ENCODE measurements around the gene CAV3. TPM values are rescaled to one million over a fixed set of nuclear protein-coding genes. Genes with fewer than 3 reads are reported as not detected.

The CAV3 gene
- total RNA-seq, 4 donors from 2014 or later = 12.0 to 19.7 (median 14.3) TPM

GRCh38 chr3:8737823-8738222 lies 4.2 kb downstream of the CAV3 start:
- ATAC-seq (no peak), DNase-seq (no peak)
- Histone ChIP-seq H3K4me1 (peaks cover 52 to 77% of the 10 kb centered on the region in 2 donors), H3K27ac (peak overlapping the region; percentile 20 to 98 (median 90)), H3K27me3 (no peaks in the 10 kb centered on the region), H3K36me3 (no peaks in the 10 kb centered on the region), H3K9me3 (no peaks in the 10 kb centered on the region), H3K4me3 (no peak overlapping the region)
- intact Hi-C loops (cut with DNase I; ENCODE audit: low total_unique reads) (loop anchor here (10.0 kb wide), 1 partner anchor 253 kb away; no protein-coding TSS in a partner anchor), in situ Hi-C loops (cut with MboI; ENCODE audit: low sequenced_read_pairs in 4 of 4) (no loop called here)
- TF ChIP-seq CTCF (IDR thresholded peaks at IDR 0.05 in 4 of 5, conservative IDR thresholded peaks at IDR 0.05 in 1 of 5) (no peak), POLR2A (IDR thresholded peaks at IDR 0.05) (no peak)

- in situ Hi-C loops (cut with MboI; ENCODE audit: low sequenced_read_pairs in 4 of 4) = no loop called here
- no peak for DNase-seq
- Histone ChIP-seq H3K4me1 (peaks cover 47 to 77% of the 10 kb centered on the region in 2 donors), H3K4me3 (no peak overlapping the region), H3K36me3 (no peaks in the 10 kb centered on the region), H3K9me3 (no peaks in the 10 kb centered on the region), H3K27me3 (no peaks in the 10 kb centered on the region), H3K27ac (peak overlapping the region in 3 of 4 donors; percentile 27 to 98 (median 89))
- intact Hi-C loops (cut with DNase I; ENCODE audit: low total_unique reads) = loop anchor here (10.0 kb wide), 1 partner anchor 254 kb away; no protein-coding TSS in a partner anchor
- no peak for ATAC-seq
- no peak for TF ChIP-seq POLR2A (IDR thresholded peaks at IDR 0.05)
- TF ChIP-seq CTCF (IDR thresholded peaks at IDR 0.05 in 4 of 5, conservative IDR thresholded peaks at IDR 0.05 in 1 of 5) = no peak
These were observed 5.0 kb downstream of the CAV3 start for GRCh38 chr3:8738639-8739038.

- in situ Hi-C loops (cut with MboI; ENCODE audit: low sequenced_read_pairs in 4 of 4) = no loop called here
- no peak for DNase-seq
These were observed 6.3 kb downstream of the CAV3 start for GRCh38 chr3:8739757-8740504.

GRCh38 chr3:8741581-8742261 lies 8.1 kb downstream of the CAV3 start:
- peak in 1 of 2 donors; percentile 41 for DNase-seq
- H3K36me3 ChIP-seq = peaks cover 0 to 8% of the 10 kb centered on the region in 2 donors
- H3K27ac ChIP-seq = peak overlapping the region; percentile 60 to 74 (median 64)
- intact Hi-C loops (cut with DNase I; ENCODE audit: low total_unique reads) (no loop called here), in situ Hi-C loops (cut with MboI; ENCODE audit: low sequenced_read_pairs in 4 of 4) (no loop called here)
- TF ChIP-seq CTCF (IDR thresholded peaks at IDR 0.05 in 4 of 5, conservative IDR thresholded peaks at IDR 0.05 in 1 of 5) = no peak
- no peak for TF ChIP-seq POLR2A (IDR thresholded peaks at IDR 0.05)
- no peaks in the 10 kb centered on the region for H3K9me3 ChIP-seq
- ATAC-seq = peak in 1 of 2 donors; percentile 53
- peaks cover 32 to 59% of the 10 kb centered on the region in 2 donors for H3K4me1 ChIP-seq
- H3K27me3 ChIP-seq = no peaks in the 10 kb centered on the region
- peak overlapping the region in 2 of 4 donors; percentile 22 to 25 for H3K4me3 ChIP-seq

More at GRCh38 chr3:8739757-8740504, 6.3 kb downstream of the CAV3 start:
- Histone ChIP-seq H3K4me3 (no peak overlapping the region), H3K36me3 (no peaks in the 10 kb centered on the region), H3K9me3 (no peaks in the 10 kb centered on the region), H3K4me1 (peaks cover 43 to 75% of the 10 kb centered on the region in 2 donors), H3K27ac (peak overlapping the region; percentile 27 to 68 (median 50)), H3K27me3 (no peaks in the 10 kb centered on the region)
- TF ChIP-seq POLR2A (IDR thresholded peaks at IDR 0.05) (no peak), CTCF (IDR thresholded peaks at IDR 0.05 in 4 of 5, conservative IDR thresholded peaks at IDR 0.05 in 1 of 5) (no peak)
- ATAC-seq = peak; percentile 57 to 73
- intact Hi-C loops (cut with DNase I; ENCODE audit: low total_unique reads) = loop anchor here (10.0 kb wide), 1 partner anchor 255 kb away; no protein-coding TSS in a partner anchor
